GM21529 (cell line): ENCODE data around the gene PRR22.
A peak's percentile ranks its signal among the peaks of the same experiment; 100 is the strongest.

ENCODE experiments used
- ATAC-seq: cut with Tn5 transposase; IDR thresholded peaks from one replicate; pipeline ENCODE4 v1.9.1; 2021; ENCODE audit not compliant: unreplicated experiment

PRR22 gene

GRCh38 chr19:5814123-5814851, 29.7 kb upstream of the PRR22 start:
- no peak for ATAC-seq

- no peak for ATAC-seq
Observed at GRCh38 chr19:5811117-5811516, 26.6 kb upstream of the PRR22 start.

- ATAC-seq, result no peak
Observed at GRCh38 chr19:5809469-5809868, 24.9 kb upstream of the PRR22 start.

GRCh38 chr19:5809053-5809452, 24.5 kb upstream of the PRR22 start:
- ATAC-seq, result no peak

- ATAC-seq, result no peak
Observed at GRCh38 chr19:5808120-5808816, 23.7 kb upstream of the PRR22 start.

GRCh38 chr19:5806905-5807304, 22.4 kb upstream of the PRR22 start:
- ATAC-seq, result no peak

- ATAC-seq, result no peak
Observed at GRCh38 chr19:5806133-5806489, 21.6 kb upstream of the PRR22 start.

- no peak for ATAC-seq
Observed at GRCh38 chr19:5805462-5806132, 21.1 kb upstream of the PRR22 start.

- no peak for ATAC-seq
Observed at GRCh38 chr19:5804516-5805461, 20.2 kb upstream of the PRR22 start, which contains the start of gene NRTN. NRTN (plus strand) TSS chr19:5805067; CDS start chr19:5824166, 19,099 bp downstream.

GRCh38 chr19:5803752-5804515, 19.4 kb upstream of the PRR22 start:
- peak; percentile 73 for ATAC-seq

- no peak for ATAC-seq
Observed at GRCh38 chr19:5803441-5803751, 18.9 kb upstream of the PRR22 start.

- no peak for ATAC-seq
Observed at GRCh38 chr19:5801796-5802619, 17.5 kb upstream of the PRR22 start.

- ATAC-seq, result no peak
Observed at GRCh38 chr19:5800361-5801270, 16.1 kb upstream of the PRR22 start.

GRCh38 chr19:5799247-5800241, 15.0 kb upstream of the PRR22 start:
- no peak for ATAC-seq

- ATAC-seq, result no peak
Observed at GRCh38 chr19:5798244-5798643, 13.7 kb upstream of the PRR22 start.

GRCh38 chr19:5795382-5795919, 10.9 kb upstream of the PRR22 start:
- no peak for ATAC-seq

- ATAC-seq, result no peak
Observed at GRCh38 chr19:5793188-5793587, 8.6 kb upstream of the PRR22 start.
